GM19463 (cell line): Measurements from ENCODE around the gene TPCN1.

Source experiments
- ATAC-seq: cut with Tn5 transposase; IDR thresholded peaks from one replicate; pipeline ENCODE4 v1.9.1; 2021; ENCODE audit warnings: mild to moderate bottlenecking, moderate library complexity; ENCODE audit not compliant: unreplicated experiment

The TPCN1 gene

DNA sequence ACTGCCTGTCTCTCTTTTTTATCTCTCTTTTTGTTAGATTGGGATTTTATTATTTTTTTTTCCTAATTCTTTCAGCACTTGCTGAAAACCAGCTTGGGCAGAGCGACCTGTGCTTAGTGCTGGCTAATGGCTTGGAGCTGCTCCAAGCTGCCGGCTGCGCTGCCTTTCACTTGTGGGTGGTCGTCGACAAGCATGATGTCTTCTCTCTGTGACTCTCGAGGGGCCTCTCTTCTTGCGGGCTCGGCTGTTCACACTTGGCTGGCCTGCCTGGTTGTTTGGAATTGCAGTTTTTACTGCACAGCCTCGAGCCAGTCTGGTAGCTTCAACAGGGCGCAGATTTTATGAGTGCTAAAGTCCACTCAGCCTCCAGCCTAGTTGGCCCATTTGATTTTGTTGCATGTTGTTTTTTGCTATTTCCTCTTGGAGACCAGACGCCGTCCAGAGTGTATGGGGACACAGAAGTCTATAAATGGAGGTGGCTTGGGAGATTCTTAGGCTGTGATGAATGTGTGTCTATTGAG lies 18.6 kb downstream of the TPCN1 start:
- ATAC-seq = no peak

DNA sequence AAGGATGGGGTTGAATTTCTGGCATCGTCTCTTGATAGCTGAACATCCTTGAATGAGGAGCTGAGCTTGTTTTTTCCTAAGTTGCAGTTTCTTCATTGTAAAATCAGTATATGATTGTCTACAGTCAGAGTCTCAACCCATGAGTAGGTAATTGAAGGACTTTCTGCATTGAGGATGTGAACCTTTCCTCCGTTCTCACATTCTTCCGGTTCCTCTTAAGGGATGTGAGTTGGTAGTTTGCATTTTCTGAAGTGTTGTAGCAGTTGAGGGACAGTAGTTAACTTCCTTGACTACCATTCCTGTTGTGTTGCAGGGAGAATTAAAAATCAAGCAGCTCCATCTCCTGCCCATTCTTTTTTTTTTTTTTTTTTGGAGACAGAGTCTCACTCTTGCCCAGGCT lies 19.1 kb downstream of the TPCN1 start:
- ATAC-seq = no peak

DNA sequence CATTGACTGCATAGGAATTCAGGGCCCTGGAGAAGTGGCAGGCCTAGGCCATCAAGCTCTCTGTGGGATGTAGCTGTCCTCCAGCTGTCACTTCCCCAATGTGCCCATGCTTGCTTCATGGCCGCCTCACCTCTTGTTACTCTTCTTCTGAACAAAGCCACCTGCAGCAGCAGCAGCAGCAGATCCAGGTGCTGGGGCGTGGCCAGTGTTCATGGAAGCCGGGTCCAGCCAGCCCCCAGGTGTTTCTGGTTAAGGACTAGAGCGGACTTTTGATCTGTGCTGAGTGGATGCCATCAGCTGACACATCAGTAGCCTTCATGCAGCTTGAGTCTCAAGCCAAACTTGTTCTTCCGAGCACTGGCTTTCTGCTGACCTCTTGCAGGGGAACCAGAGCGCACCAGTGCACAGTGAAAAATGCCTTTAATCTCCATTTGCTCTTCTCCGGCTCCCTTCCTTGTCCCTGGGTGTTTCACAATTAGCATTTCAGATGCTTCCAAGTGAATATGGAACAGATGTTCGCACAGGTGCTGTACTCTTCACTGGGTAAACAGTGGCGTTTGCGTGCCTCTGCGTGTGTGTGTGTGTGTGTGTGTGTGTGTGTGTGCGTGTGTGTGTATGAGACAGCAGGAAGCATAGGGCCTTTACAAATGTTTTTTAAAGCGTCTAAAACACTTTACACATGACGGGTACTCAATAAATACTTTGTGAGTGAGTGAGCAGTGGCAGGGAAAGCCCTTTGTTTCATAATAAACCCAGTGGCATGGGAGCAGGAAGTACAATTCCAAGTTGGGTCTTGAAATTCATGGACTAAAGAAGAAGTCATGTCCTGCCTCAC lies 20.1 kb downstream of the TPCN1 start:
- no peak for ATAC-seq

DNA sequence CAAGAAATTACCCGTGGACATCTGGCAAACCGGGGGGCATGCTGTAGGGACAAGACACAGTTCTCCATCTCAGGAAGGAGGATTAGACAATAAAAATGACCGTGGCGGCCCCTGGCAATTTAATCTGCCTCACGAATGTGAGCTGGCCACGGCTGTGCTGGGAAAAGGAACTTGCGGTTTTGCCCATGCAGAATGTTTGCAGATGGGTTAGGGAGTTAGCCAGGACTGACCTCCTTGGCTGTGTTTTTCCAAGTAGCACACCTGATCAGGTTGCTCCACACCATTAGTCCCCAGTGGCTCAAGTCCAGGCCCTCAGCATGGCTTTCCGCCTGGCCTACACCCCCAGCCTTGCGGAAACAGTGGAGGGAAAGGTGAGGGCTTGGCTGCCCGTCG lies 20.8 kb downstream of the TPCN1 start:
- no peak for ATAC-seq

DNA sequence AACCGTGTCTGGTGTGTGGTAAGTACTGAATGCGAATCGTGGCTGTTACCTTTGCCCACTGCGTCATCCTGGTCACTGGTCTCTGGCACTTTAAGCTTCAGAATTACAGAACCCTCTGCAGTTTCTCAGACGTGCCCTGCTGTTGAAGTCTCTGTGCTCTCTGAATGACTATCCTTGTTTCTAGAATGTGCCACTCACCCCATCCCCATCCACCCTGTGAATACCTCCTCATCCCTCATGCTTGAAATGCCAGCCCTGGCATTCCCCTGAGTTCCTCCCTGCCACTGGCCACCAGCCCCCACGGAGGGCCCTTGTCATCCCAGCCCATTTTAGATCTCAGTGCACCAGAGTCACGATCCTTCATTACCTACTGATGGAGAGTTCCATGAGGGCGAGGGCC lies 21.3 kb downstream of the TPCN1 start:
- ATAC-seq = no peak

DNA sequence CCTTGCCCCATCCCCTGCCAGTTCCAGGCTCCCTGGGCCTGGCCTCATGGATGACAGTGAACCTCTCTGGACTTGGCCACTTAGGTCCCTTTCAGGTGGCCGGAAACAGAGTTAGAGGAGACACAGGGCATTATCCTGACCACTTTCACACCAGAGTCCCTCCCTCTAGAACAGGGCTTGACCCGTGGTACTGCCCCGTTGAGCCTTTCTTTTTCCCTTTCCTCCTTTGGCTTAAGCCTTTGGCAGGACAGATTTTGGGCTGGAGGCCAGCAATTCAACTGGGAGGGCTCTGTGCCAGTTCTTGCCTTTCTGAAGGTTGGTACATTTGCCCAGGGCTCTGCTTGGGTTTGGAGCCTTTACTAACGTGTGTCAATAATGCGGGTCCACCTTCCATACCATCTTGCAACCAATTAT lies 22.8 kb downstream of the TPCN1 start:
- no peak for ATAC-seq

DNA sequence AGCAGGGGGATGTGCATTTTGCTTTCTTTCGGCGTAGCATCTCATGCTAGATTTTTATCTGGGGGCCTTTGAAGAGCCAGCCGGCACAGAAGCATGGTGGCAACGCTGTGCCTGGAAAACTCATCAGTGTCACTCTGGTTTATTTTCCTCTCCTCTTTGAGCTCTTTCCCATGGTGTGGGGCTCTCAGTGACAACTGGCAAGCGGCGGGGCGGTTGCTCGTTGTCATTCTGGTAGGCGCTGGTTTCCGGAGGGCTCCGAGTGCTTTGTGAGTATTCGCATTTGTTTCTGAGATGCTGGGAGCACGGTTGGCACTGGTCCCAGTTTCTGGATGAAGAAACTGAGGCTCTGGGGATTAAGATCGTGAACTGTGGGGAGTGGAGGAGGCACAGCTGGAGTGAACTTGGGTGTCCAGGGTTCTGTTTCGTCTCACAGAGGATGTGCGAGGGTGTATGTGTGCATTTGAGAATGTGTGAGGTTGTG lies 23.3 kb downstream of the TPCN1 start:
- ATAC-seq = no peak

DNA sequence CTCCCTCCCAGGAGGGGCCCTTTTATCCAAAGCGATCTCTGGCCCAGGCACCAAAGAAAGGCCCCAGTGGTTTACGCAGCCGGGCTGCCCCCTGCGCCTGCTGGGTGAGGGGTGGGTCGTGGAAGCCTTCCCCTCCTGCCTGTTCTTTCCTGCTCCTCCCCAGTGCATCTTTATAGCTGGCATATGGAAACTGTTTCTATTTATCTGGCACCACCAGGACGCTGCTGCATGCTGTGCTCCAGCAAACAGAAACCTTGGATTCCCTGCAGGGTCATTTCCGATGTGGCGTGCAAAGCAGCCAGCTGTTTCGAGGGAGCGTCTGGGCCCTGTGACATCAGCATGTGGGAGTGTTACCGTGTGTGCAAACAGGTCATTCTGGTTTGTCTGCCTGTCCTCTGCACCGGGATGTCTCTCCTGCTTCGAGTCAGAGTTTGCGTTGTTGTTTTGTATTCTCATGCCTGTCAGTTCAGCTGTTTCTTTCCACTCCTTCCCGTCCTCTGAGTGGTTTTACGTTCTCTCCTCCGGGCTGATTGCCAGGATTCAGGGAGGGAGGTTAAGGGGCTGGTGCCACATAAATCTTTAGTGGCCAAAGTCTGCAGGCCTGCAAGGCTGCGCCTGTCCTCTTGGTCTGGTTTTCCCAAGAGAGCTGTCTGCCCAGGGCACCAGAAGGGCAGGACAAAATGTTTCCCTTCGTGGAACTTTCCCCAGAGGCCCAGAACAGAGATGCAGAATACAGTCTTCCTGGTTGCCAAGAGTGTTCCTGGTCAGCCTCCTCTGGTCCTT lies 24.6 kb downstream of the TPCN1 start:
- ATAC-seq = no peak

DNA sequence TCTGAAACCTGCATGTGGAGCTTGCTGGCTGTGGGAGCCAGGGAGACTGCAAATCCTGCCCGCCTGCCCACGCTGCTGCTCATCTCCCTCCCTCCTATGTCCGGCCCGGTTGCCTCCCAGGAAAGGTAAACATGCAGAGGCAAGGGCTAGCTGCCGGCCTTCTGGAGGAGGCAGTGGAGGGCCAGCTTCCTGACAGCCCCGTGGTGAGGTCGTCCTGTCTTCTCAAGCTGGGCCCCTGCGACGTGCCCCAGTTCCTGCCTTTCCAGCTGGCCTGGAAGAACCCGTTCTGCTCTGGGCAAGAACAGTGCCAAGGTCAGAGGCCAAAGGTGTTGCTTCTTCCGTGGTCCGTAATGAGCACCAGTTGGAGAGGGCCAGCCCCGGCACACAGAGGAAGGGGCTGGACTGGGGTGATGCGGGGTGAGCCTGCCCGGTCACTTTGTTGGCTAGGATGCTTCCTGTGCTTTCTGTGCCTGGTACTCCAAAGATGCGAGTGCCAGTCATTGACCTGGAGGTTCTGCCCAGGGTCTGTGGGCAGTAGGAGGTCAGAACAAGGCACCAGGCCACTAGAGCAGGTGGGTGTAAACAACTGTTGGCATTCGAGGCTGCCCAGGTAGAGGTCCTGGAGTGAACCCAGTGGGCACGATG lies 25.3 kb downstream of the TPCN1 start:
- no peak for ATAC-seq

DNA sequence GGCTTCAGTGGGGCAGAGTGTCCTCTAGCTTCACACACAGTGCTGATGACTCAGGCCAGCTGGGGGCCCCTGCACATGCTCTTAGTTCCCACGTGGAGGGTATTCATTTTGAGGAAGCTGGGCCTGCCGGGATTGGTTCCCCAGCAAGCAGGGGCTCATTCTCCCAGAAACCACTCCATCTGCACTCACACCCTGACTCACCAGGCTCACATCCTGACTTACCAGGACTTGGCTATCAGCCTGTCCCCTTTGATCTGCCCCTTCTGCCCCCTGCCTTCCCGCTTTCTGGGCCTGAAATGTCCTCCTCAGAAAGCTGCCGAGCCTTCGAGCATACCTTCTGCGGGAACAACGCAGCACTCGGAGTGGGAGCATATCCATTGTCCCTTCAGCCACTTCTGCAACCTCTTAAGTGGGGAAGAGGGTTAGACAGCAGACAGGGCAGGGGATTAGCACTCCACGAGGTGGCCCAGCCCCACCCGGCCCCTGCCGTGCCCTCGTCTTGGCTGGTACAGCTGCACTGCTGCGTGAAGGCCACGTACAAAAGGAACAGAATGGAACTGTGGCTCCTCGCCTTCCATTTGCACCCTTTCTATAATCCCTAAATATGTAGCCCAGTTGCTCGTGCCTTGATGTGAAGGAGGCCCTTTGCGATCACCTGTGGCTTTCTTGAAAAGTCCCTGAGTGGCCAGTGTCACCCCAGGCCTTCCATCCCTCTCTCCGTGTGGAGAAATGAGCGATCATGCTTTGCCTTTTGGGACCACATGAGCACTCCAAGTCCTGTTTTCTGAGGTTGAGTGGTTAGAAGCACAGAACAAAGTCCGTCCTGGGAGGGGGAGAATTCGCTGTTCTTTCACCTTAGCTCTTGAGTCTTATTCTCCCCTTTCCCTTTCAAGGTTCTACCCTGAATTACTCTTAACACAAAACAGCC lies 26.1 kb downstream of the TPCN1 start:
- no peak for ATAC-seq

DNA sequence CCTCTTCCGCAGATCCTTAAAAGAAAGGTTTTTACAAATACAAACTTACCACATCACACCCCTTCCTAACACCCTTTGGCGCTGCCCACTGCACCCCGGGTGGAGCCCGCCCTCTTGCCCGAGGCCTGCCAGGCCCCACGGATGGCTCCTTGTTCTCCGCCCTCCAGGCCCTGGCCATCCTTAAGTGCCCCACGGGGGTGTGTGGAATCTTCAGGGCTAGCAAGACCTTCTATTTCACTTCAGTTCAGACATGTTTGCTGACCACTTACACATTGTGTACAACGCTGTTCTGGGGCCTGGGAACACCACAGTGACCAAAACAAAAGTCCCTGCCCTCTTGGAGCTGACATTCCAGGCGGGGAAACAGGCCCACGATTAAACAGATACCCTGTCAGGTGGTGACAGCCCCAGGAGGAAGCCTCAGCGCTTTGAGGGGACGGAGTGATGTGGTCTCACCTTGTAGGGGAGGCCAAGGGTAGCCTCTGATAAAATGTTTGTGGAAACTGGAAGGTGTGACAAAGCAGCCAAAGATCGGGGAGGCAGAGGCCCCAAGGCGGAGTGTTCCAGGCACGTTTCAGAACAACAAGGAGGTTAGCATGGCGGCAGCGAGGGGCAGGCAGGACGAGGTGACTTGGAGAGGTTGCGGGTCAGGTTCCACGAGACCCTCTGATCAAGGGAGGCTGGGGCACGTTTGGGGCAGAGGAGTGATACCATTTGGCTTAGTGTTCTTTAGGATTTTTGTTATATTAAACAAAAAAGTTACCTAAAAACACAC lies 27.0 kb downstream of the TPCN1 start:
- no peak for ATAC-seq

DNA sequence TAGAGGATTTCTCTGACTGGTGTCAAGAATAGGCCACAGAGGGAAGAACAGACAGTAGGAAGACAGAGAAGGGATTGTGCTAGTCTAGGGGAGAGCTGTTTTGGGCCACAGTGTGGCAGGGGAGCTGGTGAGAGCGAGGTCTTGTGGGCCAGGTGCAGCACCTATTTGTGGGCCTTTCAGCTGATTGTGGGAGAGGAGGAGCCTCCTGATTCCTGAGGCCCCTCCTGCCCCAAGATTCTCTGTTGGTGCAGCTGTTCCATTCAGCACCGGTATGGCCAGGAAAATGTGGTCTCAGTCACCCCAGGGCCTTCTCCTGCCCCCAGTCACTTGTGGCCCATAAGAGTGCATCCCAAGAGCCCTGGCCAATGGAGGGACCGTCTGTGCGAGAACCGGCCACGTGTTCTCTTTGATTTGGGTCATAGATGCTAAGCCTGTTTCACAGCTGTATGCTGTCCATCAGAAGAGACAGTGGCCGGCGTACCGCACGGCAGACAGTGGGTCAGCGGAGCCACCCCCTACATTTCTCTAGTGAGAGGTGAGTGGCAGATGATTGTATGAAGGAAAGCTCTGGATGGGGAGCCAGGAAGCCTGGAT lies 27.7 kb downstream of the TPCN1 start:
- no peak for ATAC-seq

DNA sequence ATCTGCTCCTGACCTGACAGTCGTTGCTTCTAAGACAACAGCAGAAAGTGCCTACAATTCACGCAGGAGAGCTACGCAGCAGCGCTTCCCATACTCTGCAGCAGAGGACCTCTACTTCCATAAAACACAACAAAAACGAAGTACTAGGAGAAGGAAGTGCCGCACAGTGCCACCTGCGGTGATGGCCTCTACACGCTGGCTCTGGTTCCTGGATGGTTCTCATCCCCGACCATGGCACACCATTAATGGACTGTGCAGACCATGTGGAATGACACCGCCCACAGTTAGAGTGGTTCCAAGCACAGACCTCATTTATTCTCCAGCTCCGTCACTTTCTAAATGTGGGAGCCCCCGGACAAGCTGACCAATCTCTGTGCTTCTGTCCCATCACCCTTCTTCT lies 28.3 kb downstream of the TPCN1 start:
- no peak for ATAC-seq

DNA sequence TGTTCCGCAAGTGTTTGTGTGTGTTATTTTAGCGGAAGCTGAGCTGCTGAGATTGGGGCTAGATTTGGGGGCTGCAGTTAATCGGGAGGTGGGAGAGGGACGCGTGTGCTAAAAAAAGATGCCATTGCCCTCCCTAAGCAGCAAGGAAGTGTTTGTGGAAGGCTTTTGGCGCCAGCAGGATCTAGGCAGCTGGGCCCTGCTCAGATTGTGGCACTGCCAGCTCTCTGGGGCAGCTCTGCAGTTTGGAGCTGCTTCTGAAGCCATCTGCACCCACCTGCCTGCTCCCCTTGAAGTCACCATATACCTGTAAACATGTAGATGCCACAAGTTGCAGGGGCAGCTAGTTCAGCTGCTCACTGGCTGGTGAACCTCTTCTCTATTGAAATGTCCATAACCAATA lies 28.8 kb downstream of the TPCN1 start:
- ATAC-seq = no peak

DNA sequence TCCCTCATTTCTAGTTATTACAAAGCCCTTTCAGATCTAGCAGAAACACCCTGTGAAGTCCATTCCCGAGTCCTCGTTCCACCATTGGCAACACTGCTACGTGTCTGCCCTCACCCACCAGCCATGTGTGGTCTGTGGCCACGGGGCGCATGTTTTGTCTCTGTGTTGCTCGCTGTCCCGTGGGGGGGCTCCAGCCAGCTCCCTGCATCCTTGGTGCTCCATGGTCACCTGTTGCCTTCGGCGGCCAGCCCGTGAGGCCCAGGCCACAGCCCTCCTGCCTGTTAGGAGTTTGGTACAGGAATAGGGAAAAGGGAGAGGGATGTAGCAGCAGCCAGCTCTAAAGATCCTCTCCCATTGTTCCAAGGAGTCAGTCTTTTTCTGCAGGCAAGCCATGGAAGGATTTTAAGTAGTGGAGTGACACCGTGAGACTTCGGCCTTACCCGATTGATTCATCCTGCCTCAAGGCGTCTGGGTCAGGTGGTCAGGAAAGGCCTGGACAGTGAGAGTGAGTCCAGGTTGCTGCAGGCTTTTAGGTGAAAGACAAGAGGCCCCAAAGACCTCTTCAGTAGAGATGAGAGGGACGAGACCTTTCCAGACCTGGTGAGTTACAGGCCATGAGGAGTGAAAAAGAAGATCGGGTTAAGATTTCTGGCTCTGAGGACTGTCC lies 30.3 kb downstream of the TPCN1 start:
- ATAC-seq = no peak

DNA sequence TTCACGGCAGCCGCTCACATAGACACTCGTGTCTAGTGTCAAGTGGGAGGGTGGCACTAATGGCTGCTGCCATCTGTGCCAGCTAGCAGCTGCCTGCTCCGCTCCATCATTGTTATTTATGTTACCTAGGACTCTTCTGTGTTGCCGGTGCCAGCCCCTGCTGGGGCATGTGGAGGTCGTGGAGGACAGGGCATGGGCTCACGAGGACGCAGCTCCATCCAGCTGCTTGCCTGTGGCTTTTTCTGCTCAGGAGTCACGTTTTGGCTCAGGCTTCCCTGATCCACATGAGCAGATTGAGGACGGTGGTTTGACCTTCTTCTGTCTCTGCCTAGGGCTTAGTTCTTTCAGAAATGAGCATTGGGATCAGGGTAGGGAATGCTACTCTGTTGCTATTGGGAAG lies 31.2 kb downstream of the TPCN1 start:
- ATAC-seq = no peak

DNA sequence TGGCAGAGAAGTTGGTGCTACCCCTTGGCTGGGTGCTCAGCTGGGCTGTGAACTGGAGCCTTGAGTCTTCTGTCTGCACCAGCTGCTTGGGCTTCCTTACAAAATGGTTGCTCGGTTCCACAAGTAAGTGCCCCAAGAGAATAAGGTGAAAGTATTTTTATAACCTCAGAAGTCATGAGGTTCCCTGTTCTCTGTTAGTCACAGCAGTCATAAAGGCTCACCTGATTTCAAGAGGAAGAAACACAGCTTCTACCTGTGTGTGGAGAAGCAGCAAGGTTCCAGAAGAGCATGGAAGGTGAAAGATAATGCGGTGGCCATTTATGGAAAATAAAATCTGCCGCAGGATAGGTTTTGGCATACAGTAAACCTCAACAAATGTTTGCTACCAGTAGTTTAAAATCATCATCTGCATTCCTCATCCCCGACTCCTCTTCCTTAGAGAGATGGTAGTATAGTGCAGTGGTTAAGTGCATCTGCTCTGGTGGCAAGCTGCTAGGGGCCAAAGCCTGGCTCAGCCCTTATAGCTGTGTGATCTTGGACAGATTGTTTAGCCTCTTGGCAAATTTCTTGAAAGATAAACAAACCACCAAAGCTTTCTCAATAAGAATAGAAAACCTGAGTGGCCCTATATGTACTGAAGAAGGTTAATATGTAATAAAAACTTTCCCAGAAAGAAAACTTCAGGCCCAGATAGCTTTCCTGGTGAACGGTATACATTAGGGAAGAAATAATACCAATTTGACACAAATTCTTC lies 32.4 kb downstream of the TPCN1 start:
- ATAC-seq = no peak

DNA sequence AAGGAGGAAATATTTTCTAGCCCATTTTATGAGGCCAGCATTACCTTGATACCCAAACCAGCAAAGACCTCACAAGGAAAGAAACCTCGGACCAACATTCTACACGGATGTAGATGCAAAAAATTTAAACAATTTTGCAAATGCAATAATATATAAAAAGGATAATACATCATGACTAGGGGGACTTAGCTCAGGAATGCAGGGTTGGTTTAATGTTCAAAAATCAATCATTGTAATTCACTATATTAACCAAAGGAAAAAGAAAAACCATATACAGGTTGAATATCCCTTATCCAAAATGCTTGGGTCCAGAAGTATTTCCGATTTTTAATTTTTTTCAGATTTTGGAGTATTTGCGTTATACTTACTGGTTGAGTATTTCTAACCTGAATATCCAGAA lies 33.0 kb downstream of the TPCN1 start:
- ATAC-seq = no peak
